Activated naive CD8-positive, alpha-beta T cell treated with anti-CD3 and anti-CD28 coated beads, Interleukin-2, amount 50 U/mL, for 16 hours (primary cell): Measurements from ENCODE around the gene DDX19B.
"Not testable (repeated sequence)": the region's sequence is repeated elsewhere in the genome, so short reads cannot be mapped to it uniquely, and the experiment has no call there.

ENCODE experiments used
- DNase-seq: peaks from one replicate; pipeline ENCODE4 v3.0.0-alpha.2; 2020; ENCODE audit warnings: low read depth, low spot score

Gene DDX19B

DNA sequence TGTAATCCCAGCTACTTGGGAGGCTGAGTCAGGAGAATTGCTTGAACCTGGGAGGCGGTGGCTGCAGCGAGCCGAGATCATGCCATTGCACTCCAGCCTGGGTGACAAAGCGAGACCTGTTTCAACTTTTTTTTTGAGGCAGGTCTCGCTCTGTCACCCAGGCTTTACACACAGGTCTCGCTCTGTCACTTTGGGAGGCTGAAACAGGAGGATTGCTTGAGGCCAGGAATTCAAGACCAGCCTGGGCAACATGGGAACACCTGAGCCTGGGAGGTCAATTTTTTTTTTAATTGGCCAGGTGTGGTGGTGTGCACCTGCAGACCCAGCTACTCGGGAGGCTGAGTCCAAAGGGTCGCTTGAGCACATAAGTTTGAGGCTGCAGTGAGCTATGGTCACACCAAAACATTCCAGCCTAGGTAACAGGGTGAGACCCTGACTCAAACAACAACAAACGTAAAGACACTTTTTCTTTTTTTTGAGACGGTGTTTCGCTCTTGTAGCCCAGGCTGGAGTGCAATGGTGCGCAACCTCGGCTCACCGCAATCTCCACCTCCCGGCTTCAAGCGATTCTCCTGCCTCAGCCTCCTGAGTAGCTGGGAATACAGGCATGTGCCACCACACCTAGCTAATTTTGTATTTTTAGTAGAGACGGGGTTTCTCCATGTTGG lies 11.5 kb upstream of the DDX19B start:
- not testable (repeated sequence) for DNase-seq

DNA sequence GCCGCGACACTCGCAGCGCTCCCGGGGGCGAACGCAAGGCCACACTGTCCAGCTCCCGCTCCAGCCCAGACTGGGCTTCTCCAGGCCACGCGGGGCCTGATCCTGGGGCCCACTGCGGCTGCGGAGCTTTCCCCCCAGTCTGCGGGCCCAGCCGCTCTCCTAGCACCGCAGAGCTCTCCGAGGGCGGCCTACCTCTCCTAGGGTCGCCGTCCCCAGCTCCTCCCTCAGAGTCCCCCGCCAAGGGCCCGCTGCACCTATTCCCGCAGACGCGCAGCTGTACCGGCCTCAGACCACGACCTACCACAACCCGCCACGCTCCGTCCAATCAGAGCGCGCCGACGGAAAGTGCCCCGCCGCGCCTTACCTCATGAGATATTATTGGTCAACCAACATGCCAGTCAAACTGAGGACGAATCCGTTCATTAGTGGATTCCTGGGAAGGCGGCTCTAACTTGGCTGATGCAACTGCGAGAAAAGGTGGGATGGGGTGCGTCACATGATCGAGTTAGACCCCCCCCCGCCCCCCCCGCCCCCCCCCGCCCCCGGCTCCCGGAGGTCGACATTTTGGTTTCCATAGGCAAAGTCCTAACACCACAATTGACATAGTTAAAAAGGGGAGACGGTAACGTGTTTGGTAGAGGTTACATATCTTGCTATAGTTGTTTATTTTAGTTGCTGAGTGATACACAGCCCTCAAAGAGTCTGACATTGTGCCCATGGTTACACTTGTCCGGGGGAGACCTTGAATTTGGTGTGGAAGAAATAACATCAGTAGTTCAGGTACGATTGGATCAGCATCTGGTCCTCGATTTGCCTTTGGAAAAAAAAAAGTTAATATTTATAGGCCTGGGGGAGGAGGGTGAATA lies 9.5 kb upstream of the DDX19B start, which contains the start of gene AARS1:
Gene AARS1, minus strand, starts transcription at position 278 of the 866 bp plus-strand sequence. CDS start 6,743 bp downstream, outside the sequence.
- DNase-seq, result peak; percentile 92

DNA sequence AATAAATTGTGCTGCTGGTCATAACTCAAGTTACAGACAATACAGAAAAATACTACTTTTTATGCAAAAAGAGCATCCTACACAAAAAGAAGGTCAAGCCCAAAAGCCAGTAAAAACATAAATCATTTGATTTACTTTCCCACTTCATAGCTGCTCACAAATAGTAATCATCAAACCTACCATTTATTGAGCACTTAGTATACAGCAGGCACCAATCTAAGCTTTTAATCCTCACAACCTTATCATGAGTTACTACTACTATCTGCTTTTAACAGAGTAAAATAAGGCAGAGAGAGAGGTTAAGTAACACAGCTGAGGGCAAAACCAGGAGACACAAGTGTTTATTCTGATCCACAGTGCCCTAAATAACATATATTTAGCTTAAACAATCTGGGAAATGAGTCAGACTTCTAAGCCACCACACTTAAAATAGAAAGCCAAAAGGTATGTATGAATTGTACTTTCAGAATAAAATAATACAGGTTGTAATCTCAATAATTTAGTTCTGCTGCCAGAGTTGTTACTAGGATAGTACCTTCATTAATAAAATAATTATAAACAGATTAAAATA lies 8.0 kb upstream of the DDX19B start:
- DNase-seq, result no peak

DNA sequence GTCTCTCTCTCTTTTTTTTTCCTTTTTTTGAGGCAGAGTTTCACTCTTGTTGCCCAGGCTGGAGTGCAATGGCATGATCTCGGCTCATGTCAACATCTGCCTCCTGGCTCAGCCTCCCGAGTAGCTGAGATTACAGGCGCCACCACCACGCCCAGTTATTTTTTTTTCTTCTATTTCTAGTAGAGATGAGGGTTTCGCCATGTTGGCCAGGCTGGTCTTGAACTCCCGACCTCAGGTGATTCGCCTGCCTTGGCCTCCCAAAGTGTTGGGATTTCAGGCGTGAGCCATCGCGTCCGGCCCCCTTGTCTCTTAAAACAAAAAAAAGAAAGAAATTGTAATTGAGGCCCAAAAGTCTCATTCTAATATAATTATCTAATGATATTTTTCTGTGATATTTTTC lies 6.8 kb upstream of the DDX19B start:
- DNase-seq, result not testable (repeated sequence)

DNA sequence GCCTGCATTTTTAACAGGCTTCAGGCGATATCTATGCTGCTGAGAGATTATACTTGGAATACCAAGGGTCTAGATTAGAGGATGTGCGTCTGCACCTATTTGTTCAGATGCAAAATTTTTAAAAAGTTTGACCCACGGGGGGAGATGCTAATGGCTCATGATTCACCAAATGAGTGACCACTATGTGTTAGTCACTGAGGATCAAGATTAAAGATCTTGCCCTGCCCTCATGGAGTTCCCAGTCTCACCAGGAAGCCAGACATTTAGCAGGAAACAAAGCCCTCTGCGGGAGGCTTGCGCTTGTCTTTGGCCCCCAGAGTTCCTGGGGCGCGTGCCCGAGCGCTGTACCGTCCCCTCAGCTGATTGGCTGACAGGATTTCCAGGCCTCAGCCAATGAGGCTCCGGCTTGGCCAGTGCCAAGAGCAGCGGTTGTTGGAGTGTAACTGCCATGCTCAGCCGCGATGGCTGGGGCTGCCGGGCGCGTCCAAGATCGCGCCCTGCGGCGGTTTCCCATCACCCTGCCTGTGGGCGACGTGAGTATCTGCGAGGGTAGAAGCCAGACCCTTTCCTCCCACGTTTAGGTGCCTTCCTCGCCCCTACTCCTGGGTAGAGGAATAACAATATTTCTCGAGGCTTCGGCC lies 4.5 kb upstream of the DDX19B start:
- DNase-seq, result no peak

DNA sequence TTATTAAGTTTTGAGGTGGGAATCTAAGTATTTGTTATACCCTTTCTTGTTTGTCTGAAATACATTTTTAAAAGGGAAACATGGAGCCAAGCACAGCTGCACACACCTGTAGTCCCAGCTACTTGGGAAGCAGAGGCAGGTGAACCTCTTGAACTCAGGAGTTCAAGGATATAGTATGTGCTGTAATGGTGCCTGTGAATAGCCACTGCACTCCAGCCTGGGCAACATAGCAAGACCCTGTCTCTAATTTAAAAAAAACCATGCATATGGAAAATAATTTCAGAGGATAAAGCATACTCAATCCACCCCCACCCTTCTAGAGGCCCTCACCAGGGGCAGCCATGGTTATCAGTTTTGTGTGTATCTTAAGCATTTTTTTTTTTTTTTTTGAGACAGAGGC lies 3.4 kb upstream of the DDX19B start:
- no peak for DNase-seq

DNA sequence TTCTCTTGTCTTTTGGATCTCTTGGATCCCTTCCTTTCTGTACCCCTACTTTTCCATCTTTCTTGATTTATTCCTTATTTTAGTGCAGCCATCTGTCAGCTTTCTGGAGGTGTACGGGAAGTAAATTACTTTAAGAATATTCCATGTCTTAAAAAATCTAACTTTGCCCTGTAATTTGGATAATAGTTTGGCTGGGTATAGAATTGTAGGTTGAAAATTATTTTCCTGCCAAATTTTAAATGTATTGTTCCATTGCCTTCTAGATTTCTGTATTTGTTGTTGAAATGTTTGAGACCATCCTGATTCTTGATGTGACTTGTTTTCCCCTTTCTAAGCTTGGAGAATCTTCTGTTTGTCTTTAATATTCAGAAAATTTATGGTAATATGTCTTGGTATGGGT lies 2.1 kb downstream of the DDX19B start:
- DNase-seq, result no peak

DNA sequence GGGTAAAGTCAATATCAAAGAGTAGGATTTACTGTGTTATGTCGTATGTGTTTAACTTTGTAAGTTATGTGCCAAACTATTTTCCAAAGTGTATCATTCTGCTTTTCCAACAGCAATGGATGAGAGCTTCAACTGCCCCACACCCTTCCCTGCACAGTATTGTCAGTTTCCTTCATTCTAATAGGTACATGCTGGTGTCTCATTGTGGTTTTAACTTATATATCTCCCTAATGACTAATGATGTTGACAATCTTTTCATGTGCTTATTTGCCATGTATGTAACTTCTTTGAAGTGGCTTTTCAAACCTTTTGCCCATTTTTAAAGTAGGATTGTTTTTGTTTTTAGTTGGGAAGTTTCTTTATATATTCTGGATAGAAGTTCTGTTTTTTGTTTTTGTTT lies 3.8 kb downstream of the DDX19B start:
- DNase-seq, result no peak

DNA sequence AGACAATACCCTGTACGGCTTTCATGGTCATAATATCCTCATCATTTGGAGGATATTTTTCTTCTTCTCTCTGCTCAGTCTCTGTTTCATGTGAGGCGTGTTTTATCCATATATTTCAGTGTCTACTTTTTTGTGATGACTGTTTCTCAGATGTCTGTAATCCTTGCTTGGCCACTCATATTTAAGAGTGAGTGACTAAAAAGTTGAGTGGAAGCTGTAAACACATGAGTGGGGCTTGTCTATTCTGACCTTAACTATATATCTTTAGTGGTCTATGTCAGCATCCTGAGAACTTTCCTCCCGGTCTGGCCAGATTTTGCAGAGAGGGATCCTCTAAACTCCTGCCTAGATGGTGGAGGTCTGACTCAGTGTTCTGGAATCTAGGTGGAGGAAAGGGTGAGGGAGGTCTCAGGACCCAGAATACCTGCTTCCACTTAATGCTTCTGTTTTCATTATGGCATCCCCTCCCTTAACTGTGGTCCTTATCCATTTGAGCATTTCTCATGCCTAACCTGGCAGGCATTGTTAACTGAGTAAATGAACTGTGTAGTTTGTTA lies 6.0 kb downstream of the DDX19B start:
- no peak for DNase-seq

DNA sequence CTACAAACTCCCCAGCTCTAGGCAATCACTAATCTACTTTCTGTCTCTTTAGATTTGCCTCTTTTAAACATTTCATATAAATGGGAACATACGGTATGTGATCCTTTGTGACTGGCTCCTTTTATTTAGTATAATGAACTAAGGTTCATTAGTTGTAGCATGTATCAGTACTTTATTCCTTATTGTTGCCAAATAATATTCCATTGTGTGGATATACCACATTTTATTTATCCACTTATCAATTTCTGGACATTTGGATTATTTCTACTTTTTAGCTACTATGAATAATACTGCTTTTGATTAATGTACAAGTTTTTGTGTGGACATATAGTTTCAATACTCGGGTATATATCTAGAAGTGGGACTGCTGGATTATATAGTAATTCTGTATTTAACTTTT lies 7.9 kb downstream of the DDX19B start:
- no peak for DNase-seq

DNA sequence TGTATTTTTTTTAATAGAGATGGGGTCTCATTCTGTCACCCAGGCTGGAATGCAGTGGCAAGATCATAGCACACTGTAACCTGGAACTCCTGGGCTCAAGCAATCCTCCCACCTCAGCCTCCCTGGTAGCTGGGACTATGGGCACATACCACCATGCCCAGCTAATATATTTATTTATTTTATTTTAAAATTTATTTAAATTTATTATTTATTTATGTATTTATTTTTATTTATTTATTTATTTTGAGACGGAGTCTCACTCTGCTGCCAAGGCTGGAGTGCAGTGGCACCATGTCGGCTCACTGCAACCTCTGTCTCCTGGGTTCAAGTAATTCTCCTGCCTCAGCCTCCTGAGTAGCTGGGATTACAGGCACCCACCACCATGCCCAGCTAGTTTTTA lies 8.7 kb downstream of the DDX19B start:
- DNase-seq, result not testable (repeated sequence)

DNA sequence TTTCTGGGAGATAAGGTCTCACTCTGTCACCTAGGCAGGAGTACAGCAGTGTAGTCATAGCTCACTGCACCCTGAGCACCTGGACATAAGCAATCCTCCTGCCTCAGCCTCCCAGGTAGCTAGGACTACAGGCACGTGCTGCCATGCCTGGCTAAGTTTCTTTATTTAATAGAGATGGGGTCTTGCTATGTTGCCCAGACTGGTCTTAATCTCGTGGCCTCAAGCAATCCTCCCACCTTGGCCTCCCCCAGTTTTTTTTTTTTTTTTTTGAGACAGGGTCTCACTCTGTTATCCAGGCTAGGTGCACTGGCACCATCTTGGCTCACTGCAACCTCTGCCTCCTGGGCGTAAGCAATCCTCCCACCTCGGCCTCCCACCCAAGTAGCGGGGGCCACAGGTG lies 21.1 kb downstream of the DDX19B start:
- no peak for DNase-seq

DNA sequence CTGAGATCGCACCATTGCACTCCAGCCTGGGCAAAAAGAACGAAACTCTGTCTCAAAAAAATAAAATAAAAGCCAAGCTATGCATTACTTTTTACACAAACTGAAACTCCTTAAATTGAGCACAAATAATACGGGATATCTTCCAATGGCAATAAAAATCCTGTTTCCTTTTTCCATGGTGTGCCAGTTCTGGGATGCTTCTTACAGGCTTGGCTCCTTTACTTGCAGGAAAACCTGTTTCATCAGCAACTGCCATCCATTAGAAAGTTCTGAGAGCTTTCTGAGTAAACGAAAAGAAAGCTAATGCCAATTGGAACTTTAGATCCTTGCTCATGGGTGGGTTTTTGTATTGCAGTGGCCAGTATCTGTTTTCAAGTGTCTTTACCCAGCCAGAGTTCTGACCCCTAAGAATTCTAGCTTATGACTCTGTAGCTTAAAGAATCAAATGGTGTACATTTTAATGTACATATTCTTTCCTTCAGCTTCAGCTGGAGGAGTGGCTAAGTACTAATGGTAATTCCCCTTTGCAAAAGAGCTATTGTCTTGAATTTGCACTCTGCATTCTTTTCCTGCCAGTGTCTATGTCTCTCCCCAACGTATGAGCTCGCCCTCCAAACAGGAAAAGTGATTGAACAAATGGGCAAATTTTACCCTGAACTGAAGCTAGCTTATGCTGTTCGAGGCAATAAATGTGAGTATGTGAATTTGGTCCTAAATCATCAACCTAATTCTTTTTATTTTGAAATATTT lies 26.2 kb downstream of the DDX19B start:
- DNase-seq, result no peak

DNA sequence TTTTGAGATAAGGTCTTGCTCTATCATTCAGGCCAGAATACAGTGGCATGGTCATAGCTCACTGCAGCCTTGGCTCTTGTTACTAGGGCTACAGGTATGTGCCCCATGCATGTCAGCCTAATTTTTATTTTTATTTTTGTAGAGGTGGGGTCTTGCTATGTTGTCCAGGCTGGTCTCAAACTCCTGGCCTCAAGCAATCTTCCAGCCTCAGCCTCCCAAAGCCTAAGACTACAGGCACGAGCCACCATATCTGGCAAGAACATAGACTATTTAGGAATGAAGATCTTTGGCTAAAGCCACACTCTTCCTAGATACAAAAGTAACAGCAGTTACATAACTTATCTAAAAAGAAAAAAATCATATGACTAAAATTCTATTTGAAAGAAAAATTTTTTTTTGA lies 32.1 kb downstream of the DDX19B start:
- no peak for DNase-seq

DNA sequence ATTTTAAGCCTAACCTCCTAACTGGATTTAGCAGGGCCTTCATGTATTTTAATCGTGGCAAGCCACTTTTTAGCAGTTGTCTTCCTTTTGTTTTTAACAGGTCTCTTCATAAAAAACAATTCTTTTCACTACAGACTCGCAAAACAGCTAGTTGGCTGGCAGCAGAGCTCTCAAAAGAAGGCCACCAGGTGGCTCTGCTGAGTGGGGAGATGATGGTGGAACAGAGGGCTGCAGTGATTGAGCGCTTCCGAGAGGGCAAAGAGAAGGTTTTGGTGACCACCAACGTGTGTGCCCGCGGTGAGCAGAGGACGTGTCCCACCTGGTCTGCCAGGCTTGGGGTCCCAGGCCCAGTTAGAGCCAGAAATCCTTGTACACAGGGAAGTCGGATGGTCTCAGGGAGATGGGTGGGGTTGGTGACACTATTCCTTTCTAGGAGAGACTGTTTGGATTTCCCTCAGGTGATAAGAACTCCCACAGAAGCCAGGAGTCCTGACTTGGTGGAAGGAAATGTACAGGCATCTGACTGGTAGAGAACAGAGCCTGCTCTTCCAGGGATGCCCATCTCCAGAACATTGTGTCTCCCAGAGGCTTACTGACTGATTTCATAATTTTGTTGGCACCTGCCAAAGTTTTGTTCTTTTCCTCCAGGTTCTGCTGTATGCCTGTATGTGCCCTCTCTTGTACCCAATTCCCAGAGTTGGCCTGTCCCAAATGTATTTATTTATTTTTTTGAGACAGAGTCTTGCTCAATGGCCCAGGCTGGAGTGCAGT lies 32.8 kb downstream of the DDX19B start:
- DNase-seq, result no peak

DNA sequence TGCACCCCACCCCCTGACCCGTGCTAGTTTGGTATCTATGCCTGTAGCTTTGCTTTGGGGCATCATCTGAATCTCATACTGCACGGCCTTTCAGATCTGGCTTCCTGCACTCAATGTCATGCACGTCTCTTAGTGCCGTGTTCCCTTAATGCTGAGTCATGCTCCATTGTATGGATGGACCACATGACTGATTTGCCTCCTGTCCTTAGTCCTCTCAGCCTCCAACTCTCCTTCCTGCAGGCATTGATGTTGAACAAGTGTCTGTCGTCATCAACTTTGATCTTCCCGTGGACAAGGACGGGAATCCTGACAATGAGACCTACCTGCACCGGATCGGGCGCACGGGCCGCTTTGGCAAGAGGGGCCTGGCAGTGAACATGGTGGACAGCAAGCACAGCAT lies 33.7 kb downstream of the DDX19B start:
- DNase-seq, result not testable (repeated sequence)

DNA sequence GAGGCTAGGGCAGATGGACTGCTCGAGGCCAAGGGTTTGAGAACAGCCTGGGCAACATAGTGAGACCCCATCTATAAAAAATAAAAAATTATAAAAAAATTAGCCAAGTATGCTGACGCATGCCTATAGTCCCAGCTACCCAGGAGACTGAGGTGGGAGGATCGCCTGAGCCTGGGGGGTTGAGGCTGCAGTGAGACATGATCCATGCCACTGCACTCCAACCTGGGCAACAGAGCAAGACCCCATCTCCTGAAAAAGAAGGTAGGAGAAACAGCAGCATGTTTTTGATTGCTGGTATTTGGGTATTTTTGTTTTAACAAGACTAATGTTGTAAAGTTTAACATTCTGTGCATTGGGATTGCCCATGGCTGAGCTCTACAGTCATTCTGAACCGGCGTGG lies 38.8 kb downstream of the DDX19B start:
- DNase-seq, result no peak

DNA sequence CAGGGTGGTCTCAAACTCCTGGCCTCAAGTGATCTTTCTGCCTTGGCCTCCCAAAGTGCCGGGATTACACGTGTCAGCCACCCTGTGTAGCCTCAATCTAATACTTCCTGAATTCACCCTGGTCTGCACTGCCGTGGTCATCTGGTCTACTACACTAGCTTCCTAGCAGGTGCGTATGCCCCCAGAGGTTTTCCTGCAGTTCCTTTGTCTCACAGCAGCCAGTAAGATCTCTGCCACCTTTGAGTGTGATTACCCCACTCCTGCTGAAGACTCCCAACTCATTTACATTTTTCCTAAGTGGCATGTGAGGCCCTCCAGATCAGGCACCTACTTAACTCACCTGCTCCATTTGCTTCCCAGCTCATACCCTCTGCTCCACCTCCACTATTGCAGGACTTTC lies 42.6 kb downstream of the DDX19B start:
- DNase-seq, result no peak

DNA sequence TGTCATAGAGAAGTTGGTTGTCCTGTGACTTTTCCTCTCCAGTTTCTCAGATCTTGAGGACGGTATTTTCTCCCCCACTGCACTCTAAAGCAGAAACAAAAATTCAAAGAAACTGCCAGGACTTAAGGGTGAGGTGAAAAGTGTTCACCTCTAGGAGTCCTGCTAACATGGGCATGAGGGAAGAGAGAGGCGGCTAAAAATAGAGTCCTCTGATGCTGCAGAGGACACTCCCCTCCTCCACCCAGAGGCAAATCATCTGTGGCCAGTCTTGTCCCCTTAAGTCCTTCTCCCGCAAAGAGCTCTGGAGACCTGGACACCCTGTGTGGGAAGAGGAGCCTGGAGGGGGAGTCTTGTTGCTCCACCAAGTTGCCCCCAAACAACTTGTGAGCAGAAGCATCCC lies 43.0 kb downstream of the DDX19B start:
- DNase-seq, result no peak

DNA sequence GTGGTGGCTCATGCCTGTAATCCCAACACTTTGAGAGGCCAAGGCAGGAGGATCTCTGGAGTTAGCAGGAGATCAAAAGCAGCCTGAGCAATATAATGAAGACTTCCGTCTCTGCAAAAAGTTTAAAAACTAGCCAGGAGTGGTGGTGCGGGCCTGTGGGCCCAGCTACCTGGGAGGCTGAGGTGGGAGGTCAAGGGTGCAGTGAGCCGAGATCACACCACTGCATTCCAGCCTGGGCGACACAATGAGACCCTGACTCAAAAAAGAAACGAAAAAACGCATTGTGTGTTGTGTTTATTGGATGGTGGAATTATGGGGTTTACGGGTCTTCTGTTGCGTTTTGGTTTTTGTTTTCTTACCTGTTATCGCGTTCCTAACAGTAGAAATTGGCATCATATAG lies 46.9 kb downstream of the DDX19B start:
- no peak for DNase-seq
